ENCODE results near the gene PRDX5. TPM values are rescaled to one million over a fixed set of nuclear protein-coding genes. Genes with fewer than 3 reads are reported as not detected.
A peak's percentile ranks its signal among the peaks of the same experiment; 100 is the strongest.
"Not testable (repeated sequence)": the region's sequence is repeated elsewhere in the genome, so short reads cannot be mapped to it uniquely, and the experiment has no call there.

PRDX5 gene
- polyA plus RNA-seq, 4 donors = 229 to 668 (median 548) TPM

DNA sequence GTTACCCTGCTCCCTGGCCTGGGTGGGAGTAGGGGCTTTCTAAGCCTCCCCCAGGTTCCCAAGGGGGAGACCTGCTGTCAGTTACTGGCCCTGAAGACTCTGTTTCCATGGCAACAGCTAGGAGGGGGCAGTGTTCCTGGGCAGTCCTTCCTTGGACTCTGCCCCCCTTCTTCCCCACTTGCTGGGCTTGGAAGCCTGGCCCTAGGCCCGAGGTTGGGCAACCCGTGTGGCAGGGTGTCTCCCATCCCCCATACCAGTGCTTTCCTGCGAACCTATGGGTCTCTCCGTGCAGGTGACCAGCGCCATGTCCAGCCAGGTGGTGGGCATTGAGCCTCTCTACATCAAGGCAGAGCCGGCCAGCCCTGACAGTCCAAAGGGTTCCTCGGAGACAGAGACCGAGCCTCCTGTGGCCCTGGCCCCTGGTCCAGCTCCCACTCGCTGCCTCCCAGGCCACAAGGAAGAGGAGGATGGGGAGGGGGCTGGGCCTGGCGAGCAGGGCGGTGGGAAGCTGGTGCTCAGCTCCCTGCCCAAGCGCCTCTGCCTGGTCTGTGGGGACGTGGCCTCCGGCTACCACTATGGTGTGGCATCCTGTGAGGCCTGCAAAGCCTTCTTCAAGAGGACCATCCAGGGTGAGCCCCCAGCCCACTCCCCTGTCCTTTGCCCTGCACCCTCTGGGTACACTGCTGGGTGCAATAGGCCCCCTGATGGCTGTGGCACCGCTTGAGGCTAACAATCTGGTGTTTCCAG, 10.9 kb upstream of the PRDX5 start:
- peak overlapping the region; percentile 87 to 97 (median 88) for H3K27ac ChIP-seq (ENCODE audit: low read depth in 1 of 3, low read length in 2 of 3)
- peak overlapping the region; percentile 48 to 93 (median 64) for H3K4me3 ChIP-seq (ENCODE audit: low read depth in 1 of 3, low read length in 3 of 3)
- H3K4me1 ChIP-seq (ENCODE audit: control insufficient read depth in 3 of 3, insufficient read depth in 2 of 3, low read depth in 1 of 3, low read length in 2 of 3) = peaks cover 0 to 32% (median 2%) of the 10 kb centered on the region in 3 donors
- WGBS, 3 donors = 33 to 66% (median 41%) methylated on average over 13 to 15 of the region's 15 CpGs
- FAIRE-seq = no peak
- H3K36me3 ChIP-seq (ENCODE audit: control insufficient read depth in 3 of 3, insufficient read depth in 2 of 3, low read depth in 1 of 3, low read length in 3 of 3) = peaks cover 0 to 38% (median 0%) of the 10 kb centered on the region in 3 donors
- H3K9me3 ChIP-seq (ENCODE audit: control insufficient read depth in 2 of 2, insufficient read depth in 1 of 2, low read depth in 1 of 2, low read length in 1 of 2) = no peaks in the 10 kb centered on the region
- H3K27me3 ChIP-seq (ENCODE audit: control insufficient read depth in 3 of 3, insufficient read depth in 3 of 3, low read length in 3 of 3) = peaks cover 0 to 1% (median 0%) of the 10 kb centered on the region in 3 donors
- peak; percentile 83 to 86 for DNase-seq

DNA sequence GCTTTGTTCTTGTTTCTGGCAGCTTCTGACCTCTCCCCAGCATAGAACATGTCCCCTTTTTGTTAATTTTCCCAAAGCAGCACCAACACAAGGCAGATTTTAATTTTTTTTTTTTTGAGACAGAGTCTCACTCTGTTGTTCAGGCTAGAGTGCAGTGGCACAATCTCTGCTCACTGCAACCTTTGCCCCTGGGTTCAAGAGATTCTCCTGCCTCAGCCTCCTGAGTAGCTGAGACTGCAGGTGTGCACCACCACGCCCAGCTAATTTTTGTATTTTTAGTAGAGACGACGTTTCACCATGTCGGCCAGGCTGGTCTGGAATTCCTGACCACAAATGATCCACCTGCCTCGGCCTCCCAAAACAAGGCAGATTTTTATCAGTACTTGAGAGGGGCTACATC, 10.1 kb upstream of the PRDX5 start:
- FAIRE-seq; H3K27me3 ChIP-seq (ENCODE audit: control insufficient read depth in 3 of 3, insufficient read depth in 3 of 3, low read length in 3 of 3); H3K9me3 ChIP-seq (ENCODE audit: control insufficient read depth in 2 of 2, insufficient read depth in 1 of 2, low read depth in 1 of 2, low read length in 1 of 2): not testable (repeated sequence)
- H3K4me3 ChIP-seq (ENCODE audit: low read depth in 1 of 3, low read length in 3 of 3) = peak overlapping the region in 2 of 3 donors; percentile 64 to 93
- H3K4me1 ChIP-seq (ENCODE audit: control insufficient read depth in 3 of 3, insufficient read depth in 2 of 3, low read depth in 1 of 3, low read length in 2 of 3) = peaks cover 0 to 32% (median 4%) of the 10 kb centered on the region in 3 donors
- 30 to 71% (median 58%) methylated on average over 5 of the region's 5 CpGs for whole genome bisulfite sequencing, 3 donors
- peak overlapping the region; percentile 56 to 97 (median 87) for H3K27ac ChIP-seq (ENCODE audit: low read depth in 1 of 3, low read length in 2 of 3)
- peaks cover 0 to 45% (median 2%) of the 10 kb centered on the region in 3 donors for H3K36me3 ChIP-seq (ENCODE audit: control insufficient read depth in 3 of 3, insufficient read depth in 2 of 3, low read depth in 1 of 3, low read length in 3 of 3)
- peak in 1 of 2 donors; percentile 71 for DNase-seq

DNA sequence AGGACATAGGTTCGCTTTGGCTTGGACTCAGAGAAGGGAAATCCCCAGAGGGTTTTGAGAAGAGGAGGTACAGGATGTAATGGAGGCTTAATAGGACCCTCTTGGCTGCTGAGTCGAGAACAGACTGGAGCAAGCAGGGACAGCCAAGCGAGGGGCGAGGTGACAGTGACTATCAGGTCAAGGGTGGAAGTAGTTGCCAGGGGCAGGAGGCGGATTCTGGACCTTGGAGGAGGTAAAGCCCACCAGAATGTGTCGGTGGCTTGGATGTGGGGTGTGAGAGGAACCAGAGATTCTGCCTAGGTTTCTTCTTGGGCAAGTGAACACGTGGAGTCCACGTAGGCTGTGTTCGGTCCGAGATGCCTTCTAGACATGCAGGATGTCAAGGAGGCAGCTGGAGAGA, 5.0 kb upstream of the PRDX5 start:
- Histone ChIP-seq H3K27me3 (ENCODE audit: control insufficient read depth in 3 of 3, insufficient read depth in 3 of 3, low read length in 3 of 3) (no peaks in the 10 kb centered on the region), H3K27ac (ENCODE audit: low read depth in 1 of 3, low read length in 2 of 3) (peak overlapping the region in 2 of 3 donors; percentile 44 to 62), H3K4me1 (ENCODE audit: control insufficient read depth in 3 of 3, insufficient read depth in 2 of 3, low read depth in 1 of 3, low read length in 2 of 3) (peaks cover 0 to 14% (median 2%) of the 10 kb centered on the region in 3 donors), H3K9me3 (ENCODE audit: control insufficient read depth in 2 of 2, insufficient read depth in 1 of 2, low read depth in 1 of 2, low read length in 1 of 2) (no peaks in the 10 kb centered on the region), H3K4me3 (ENCODE audit: low read depth in 1 of 3, low read length in 3 of 3) (no peak overlapping the region), H3K36me3 (ENCODE audit: control insufficient read depth in 3 of 3, insufficient read depth in 2 of 3, low read depth in 1 of 3, low read length in 3 of 3) (peaks cover 0 to 72% (median 15%) of the 10 kb centered on the region in 3 donors)
- 85 to 89% (median 88%) methylated on average over 10 of the region's 10 CpGs for WGBS, 3 donors
- FAIRE-seq = no peak
- no peak for DNase-seq

DNA sequence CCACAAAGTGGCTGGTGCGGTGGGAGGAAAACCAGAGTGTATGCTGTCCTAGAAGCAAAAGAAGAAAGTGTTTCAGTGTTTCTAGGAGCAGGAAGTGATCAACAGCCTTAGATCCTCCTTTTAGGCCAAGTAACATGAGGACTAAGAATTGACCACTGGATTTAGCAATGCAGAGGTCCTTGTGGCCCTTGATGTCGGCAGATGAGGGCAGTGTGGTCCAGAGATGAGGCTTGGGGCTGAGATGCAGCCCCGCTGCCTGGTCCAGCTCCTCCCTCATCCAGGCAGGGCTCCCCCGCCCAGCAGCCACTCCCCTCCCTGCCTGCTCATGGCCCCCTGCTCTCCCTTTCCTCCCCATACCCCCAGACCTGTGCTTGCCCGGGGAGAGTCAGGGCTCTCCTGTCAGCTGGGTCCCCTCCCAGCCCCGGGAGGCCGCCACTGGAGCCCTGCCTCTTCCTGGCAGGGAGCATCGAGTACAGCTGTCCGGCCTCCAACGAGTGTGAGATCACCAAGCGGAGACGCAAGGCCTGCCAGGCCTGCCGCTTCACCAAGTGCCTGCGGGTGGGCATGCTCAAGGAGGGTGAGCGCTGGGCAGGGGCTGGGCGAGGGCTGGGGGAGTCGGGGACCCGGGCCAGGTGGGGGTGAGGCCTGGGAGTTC, 4.3 kb upstream of the PRDX5 start:
- Histone ChIP-seq H3K9me3 (ENCODE audit: control insufficient read depth in 2 of 2, insufficient read depth in 1 of 2, low read depth in 1 of 2, low read length in 1 of 2) (no peaks in the 10 kb centered on the region), H3K27ac (ENCODE audit: low read depth in 1 of 3, low read length in 2 of 3) (peak overlapping the region in 2 of 3 donors; percentile 44 to 62), H3K36me3 (ENCODE audit: control insufficient read depth in 3 of 3, insufficient read depth in 2 of 3, low read depth in 1 of 3, low read length in 3 of 3) (peaks cover 0 to 69% (median 15%) of the 10 kb centered on the region in 3 donors), H3K4me1 (ENCODE audit: control insufficient read depth in 3 of 3, insufficient read depth in 2 of 3, low read depth in 1 of 3, low read length in 2 of 3) (peaks cover 0 to 13% (median 2%) of the 10 kb centered on the region in 3 donors), H3K4me3 (ENCODE audit: low read depth in 1 of 3, low read length in 3 of 3) (no peak overlapping the region), H3K27me3 (ENCODE audit: control insufficient read depth in 3 of 3, insufficient read depth in 3 of 3, low read length in 3 of 3) (no peaks in the 10 kb centered on the region)
- 68 to 76% (median 71%) methylated on average over 18 of the region's 18 CpGs for WGBS, 3 donors
- no peak for FAIRE-seq
- no peak for DNase-seq

DNA sequence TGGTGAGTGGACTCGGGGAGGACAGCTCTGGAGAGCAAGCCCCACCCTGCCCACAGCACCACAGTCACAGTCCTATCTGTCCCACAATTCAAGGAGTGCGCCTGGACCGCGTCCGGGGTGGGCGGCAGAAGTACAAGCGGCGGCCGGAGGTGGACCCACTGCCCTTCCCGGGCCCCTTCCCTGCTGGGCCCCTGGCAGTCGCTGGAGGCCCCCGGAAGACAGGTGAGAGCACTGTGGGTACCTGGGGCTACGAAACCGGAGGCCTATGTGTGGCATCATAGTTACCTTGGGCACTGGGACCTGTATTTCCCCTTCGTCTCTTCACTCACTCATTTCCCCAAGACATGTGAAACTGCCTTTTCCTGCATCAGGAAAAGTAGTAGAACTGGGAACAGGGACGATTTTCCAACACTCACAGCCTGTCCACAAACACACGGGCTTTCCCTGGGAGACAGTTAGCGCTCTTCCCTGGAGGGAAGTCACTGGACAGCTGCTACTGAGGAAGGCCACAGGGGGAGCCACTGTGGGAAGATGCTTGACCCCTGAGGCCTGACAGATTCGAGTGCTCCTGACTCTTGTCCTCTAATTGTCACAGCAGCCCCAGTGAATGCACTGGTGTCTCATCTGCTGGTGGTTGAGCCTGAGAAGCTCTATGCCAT, 3.6 kb upstream of the PRDX5 start:
- H3K4me3 ChIP-seq (ENCODE audit: low read depth in 1 of 3, low read length in 3 of 3) = no peak overlapping the region

DNA sequence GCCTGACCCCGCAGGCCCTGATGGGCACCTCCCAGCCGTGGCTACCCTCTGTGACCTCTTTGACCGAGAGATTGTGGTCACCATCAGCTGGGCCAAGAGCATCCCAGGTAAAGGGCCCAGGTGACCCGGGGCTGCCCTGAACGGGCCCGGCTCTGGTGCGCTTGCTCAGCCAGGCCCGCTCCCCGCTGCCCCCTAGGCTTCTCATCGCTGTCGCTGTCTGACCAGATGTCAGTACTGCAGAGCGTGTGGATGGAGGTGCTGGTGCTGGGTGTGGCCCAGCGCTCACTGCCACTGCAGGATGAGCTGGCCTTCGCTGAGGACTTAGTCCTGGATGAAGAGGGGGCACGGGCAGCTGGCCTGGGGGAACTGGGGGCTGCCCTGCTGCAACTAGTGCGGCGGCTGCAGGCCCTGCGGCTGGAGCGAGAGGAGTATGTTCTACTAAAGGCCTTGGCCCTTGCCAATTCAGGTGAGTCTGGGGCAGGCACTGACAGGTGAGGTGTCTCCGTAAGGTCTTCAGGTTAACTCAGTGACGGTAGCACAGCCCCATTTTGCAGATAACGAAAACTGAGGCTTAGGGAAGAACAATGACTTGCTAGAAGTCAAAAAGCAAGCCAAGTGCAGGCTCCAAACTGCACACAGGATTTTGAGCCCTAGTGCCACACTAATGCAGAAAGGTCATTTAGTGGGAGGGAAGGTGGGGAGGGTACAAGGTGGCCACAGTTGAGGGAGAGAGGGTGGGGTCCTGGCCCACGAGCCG, 2.9 kb upstream of the PRDX5 start:
- Histone ChIP-seq H3K27me3 (ENCODE audit: control insufficient read depth in 3 of 3, insufficient read depth in 3 of 3, low read length in 3 of 3) (no peaks in the 10 kb centered on the region), H3K4me3 (ENCODE audit: low read depth in 1 of 3, low read length in 3 of 3) (no peak overlapping the region), H3K36me3 (ENCODE audit: control insufficient read depth in 3 of 3, insufficient read depth in 2 of 3, low read depth in 1 of 3, low read length in 3 of 3) (peaks cover 0 to 74% (median 15%) of the 10 kb centered on the region in 3 donors), H3K4me1 (ENCODE audit: control insufficient read depth in 3 of 3, insufficient read depth in 2 of 3, low read depth in 1 of 3, low read length in 2 of 3) (peaks cover 2 to 24% (median 3%) of the 10 kb centered on the region in 3 donors), H3K27ac (ENCODE audit: low read depth in 1 of 3, low read length in 2 of 3) (peak overlapping the region in 1 of 3 donors; percentile 62), H3K9me3 (ENCODE audit: control insufficient read depth in 2 of 2, insufficient read depth in 1 of 2, low read depth in 1 of 2, low read length in 1 of 2) (no peaks in the 10 kb centered on the region)
- 83 to 86% (median 83%) methylated on average over 23 to 24 of the region's 24 CpGs for WGBS, 3 donors
- DNase-seq = no peak
- FAIRE-seq = no peak

More for the DNA sequence above, 3.6 kb upstream of the PRDX5 start:
- H3K4me1 ChIP-seq (ENCODE audit: control insufficient read depth in 3 of 3, insufficient read depth in 2 of 3, low read depth in 1 of 3, low read length in 2 of 3) = peaks cover 2 to 19% (median 3%) of the 10 kb centered on the region in 3 donors
- H3K9me3 ChIP-seq (ENCODE audit: control insufficient read depth in 2 of 2, insufficient read depth in 1 of 2, low read depth in 1 of 2, low read length in 1 of 2) = no peaks in the 10 kb centered on the region
- peaks cover 0 to 66% (median 15%) of the 10 kb centered on the region in 3 donors for H3K36me3 ChIP-seq (ENCODE audit: control insufficient read depth in 3 of 3, insufficient read depth in 2 of 3, low read depth in 1 of 3, low read length in 3 of 3)
- no peaks in the 10 kb centered on the region for H3K27me3 ChIP-seq (ENCODE audit: control insufficient read depth in 3 of 3, insufficient read depth in 3 of 3, low read length in 3 of 3)
- no peak for FAIRE-seq
- DNase-seq = no peak
- peak overlapping the region in 2 of 3 donors; percentile 44 to 62 for H3K27ac ChIP-seq (ENCODE audit: low read depth in 1 of 3, low read length in 2 of 3)
- 77 to 82% (median 82%) methylated on average over 16 to 19 of the region's 19 CpGs for WGBS, 3 donors

DNA sequence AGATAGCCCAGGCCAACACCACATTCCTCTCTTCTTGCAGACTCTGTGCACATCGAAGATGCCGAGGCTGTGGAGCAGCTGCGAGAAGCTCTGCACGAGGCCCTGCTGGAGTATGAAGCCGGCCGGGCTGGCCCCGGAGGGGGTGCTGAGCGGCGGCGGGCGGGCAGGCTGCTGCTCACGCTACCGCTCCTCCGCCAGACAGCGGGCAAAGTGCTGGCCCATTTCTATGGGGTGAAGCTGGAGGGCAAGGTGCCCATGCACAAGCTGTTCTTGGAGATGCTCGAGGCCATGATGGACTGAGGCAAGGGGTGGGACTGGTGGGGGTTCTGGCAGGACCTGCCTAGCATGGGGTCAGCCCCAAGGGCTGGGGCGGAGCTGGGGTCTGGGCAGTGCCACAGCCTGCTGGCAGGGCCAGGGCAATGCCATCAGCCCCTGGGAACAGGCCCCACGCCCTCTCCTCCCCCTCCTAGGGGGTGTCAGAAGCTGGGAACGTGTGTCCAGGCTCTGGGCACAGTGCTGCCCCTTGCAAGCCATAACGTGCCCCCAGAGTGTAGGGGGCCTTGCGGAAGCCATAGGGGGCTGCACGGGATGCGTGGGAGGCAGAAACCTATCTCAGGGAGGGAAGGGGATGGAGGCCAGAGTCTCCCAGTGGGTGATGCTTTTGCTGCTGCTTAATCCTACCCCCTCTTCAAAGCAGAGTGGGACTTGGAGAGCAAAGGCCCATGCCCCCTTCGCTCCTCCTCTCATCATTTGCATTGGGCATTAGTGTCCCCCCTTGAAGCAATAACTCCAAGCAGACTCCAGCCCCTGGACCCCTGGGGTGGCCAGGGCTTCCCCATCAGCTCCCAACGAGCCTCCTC, 2.0 kb upstream of the PRDX5 start:
- Histone ChIP-seq H3K4me3 (ENCODE audit: low read depth in 1 of 3, low read length in 3 of 3) (peak overlapping the region in 1 of 3 donors; percentile 94), H3K27ac (ENCODE audit: low read depth in 1 of 3, low read length in 2 of 3) (peak overlapping the region in 2 of 3 donors; percentile 54 to 96)
- DNase-seq = peak in 1 of 2 donors; percentile 5

More for the DNA sequence above, 2.0 kb upstream of the PRDX5 start:
- peaks cover 0 to 75% (median 15%) of the 10 kb centered on the region in 3 donors for H3K36me3 ChIP-seq (ENCODE audit: control insufficient read depth in 3 of 3, insufficient read depth in 2 of 3, low read depth in 1 of 3, low read length in 3 of 3)
- peaks cover 2 to 27% (median 3%) of the 10 kb centered on the region in 3 donors for H3K4me1 ChIP-seq (ENCODE audit: control insufficient read depth in 3 of 3, insufficient read depth in 2 of 3, low read depth in 1 of 3, low read length in 2 of 3)
- WGBS, 3 donors = 74 to 77% (median 75%) methylated on average over 21 to 25 of the region's 25 CpGs
- not testable (repeated sequence) for FAIRE-seq; H3K27me3 ChIP-seq (ENCODE audit: control insufficient read depth in 3 of 3, insufficient read depth in 3 of 3, low read length in 3 of 3); H3K9me3 ChIP-seq (ENCODE audit: control insufficient read depth in 2 of 2, insufficient read depth in 1 of 2, low read depth in 1 of 2, low read length in 1 of 2)
